HEK293 (cell line): ENCODE data around the gene MLH3.

Experiments used
- CTCF ChIP-seq: fragments of 450-650 bp; formaldehyde crosslinking; IDR thresholded peaks from 2 replicates; pipeline ENCODE4 v1.5.1; 2016; ENCODE audit warnings: missing biosample characterization, missing genetic modification characterization
- MEIS1 ChIP-seq: sonication (generic); formaldehyde crosslinking; IDR thresholded peaks from 2 replicates; pipeline ENCODE4 v1.8.1; 2022; ENCODE audit warnings: missing genetic modification reagents, mild to moderate bottlenecking, borderline replicate concordance
- MYNN ChIP-seq: fragments of 450-650 bp; formaldehyde crosslinking; IDR thresholded peaks from 2 replicates; pipeline ENCODE4 v1.5.1; 2016; ENCODE audit warnings: missing biosample characterization, missing genetic modification characterization, borderline replicate concordance

GRCh38 chr14:74980398-74980730, 70.9 kb downstream of the MLH3 start:
- no peak for TF ChIP-seq MYNN (tag by site-specific recombination)
- TF ChIP-seq MEIS1 (CRISPR knock-in tag): no peak
- TF ChIP-seq CTCF (tag by site-specific recombination): no peak
